HG03045 (cell line): ENCODE results near the gene CPNE2.
"Not testable (repeated sequence)": the region's sequence is repeated elsewhere in the genome, so short reads cannot be mapped to it uniquely, and the experiment has no call there.

Experiments
- ATAC-seq: cut with Tn5 transposase; IDR thresholded peaks from one replicate; pipeline ENCODE4 v1.9.1; 2021; ENCODE audit warnings: mild to moderate bottlenecking, moderate library complexity; ENCODE audit not compliant: unreplicated experiment

CPNE2 gene

DNA sequence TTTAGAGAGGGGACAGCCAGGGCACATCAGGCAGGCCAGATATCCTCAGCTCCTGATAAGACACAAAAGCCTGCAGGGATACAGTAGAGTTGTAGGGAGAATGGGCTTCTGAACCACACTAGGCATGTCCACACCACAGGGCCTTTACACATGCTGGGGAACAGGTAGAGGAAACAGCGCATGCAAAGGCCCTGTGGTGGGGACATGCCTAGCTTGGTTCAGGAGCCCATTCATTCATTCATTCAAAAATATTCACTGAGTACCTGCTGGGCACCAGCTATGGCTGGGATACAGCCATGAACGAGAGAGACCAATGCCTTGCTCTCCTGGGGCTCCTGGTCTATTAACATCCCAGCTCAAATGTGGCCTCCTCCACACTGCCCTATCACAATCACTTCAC is 4.4 kb downstream of the CPNE2 start:
- no peak for ATAC-seq

DNA sequence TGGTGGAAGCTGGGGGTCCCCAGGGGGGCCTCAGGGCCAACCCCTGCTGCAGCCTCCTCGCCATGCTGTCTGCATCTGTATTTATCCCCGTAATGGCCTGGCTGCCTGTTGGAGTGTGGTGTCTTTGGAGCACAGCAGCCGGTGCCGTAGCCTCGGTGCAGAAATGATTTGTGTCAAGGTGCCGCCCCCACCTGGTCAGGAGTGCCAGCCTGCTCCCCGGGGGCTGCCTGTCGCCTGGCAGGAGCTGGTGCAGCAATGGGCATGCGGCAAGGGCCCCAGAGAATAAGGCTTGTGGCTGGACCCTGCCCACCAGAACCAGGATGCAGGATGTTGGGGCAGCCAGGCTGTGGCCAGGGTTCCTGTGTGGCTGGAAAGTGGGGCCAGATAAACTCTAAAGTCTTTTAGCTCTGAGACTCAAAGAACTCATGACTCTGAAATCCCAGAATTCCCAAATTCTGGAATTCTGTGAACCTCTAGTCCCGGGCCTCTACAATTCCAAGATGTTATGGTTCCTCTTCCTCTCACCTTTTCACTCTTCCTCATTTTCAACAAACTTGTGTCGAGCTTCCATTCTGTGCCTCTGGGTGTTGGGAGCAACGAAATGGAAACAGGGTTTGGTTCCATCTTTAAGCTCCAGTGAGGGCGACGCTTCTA is 5.9 kb downstream of the CPNE2 start:
- no peak for ATAC-seq

DNA sequence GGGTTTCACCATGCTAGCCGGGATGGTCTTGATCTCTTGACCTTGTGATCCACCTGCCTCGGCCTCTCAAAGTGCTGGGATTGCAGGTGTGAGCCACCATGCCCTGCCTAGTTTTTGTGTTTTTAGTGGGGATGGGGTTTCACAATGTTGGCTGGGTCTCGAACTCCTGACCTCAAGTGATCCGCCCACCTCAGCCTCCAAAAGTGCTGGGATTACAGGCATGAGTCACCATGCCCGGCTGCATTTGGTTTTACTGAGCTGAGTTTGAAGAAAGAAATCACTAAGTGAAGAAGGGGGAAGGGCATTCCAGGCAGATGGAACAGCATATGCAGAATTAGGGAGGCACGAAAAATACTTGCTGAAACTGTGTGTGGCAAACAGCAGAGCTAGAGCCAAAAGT is 7.6 kb downstream of the CPNE2 start:
- ATAC-seq: not testable (repeated sequence)

DNA sequence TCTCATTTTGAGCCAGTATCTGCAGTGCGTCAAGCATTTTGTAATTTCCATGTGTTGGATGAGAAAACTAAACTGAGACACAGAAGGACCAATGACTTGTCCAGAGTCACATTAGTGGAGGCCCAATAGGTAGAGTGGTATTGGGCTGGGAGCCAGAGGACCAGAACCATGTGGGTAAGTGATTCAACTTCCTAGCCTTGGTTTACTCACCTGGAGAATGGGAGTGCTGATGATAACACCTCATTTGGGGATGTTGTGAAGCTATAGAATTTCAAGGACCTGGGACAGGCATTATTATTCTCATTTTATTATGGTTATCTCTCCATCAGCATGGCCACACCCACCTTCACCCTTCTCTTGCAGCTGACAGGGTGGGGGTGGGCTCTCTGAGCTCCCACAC is 8.1 kb downstream of the CPNE2 start:
- ATAC-seq: no peak

DNA sequence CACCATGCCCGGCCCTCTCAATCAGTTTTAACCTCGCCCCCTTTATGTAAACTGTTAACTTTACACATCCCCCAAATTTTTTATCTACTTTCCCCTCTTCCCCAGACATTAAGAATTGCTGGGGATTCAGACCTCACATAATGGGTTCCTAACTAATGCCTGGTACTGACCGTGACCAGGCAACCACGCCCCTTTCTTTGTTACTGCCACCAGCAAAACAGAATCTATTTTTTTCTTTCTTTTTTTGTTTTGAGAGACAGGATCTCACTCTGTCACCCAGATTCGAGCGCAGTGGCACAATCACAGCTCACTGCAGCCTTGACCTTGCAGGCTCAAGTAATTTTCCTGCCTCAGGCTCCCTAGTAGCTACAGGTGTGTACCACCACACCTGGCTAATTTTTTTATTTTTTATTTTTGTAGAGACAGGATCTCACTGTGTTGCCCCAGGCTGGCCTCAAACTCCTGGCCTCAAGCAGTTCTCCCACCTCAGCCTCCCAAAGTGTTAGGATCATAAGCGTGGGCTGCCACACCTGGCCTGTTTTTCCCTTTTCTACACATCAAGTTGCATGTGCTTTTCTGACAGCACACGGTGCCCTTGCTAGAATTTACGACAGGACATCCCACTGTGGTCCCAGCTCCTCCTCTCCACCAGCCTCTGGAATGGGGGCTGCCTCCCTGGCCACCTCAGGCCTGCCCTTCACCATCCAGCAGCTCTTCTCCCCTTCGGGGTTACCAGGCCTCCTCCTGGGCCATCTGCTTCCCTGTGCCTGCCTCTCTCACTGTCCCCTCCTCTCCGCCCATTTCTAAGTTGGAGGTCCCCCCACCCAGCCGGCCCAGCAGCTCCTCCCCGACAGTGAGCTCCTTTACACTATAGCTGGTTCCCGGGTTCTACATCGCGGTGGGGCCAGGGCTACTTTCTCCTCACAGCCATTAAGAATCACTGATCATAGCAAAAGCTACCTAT is 10.8 kb downstream of the CPNE2 start:
- no peak for ATAC-seq

DNA sequence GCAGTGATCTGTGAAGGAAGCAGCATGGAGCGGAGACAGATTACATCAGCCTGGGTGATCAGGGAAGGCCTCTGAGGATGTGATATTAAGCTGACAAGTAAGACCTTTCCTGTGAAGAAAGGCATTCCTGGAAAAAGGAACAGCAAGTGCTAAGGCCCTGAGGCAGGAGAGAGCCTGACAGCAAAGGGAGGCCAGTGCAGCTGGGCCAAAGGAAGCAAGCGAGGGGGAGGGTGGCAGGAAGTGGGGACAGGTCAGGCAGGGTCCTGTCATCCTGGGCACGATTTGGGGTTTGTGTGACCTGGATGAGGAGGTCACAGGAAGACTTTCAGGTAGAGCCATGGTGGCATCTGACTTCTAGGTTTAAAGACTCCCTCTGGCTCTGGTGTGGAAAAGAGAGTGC is 12.3 kb downstream of the CPNE2 start:
- ATAC-seq: no peak

DNA sequence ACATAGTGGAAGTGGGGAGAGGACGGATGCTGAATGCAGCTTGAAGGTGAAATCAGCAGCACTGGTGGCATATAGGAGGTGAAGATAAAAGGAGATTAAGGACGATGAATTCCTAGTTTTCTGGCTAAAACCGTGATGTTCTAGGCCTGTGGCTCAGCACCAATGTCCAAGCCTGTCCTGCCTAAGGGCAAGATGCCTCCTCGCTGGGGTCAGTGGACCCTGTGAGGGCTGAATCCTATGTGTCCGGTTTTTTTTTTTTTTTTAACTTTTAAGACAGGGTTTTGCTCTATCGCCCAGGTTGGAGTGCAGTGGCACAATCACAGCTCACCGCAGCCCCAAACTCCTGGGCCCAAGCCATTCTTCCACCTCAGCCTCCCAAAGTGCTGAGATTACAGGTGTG is 12.8 kb downstream of the CPNE2 start:
- ATAC-seq: no peak

DNA sequence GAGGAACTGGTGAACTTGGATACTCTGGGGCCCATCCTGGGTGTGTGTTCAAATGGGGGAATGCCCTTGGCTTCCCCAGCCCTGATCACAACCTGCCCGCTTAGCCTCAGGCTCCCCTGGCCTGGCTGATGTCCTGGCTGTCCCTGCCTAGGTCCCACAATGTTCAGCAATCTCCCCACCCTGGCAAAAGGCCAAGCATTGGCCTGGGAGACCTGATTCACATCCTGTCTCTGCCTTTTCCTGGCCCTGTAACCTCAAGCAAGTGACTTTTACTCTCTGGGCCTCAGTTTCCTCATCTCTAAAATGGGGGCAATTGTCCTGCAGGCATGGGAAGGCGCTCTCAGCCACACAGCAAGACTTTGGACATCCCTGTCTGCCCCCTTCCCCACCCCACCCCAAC is 14.4 kb downstream of the CPNE2 start:
- ATAC-seq: no peak

DNA sequence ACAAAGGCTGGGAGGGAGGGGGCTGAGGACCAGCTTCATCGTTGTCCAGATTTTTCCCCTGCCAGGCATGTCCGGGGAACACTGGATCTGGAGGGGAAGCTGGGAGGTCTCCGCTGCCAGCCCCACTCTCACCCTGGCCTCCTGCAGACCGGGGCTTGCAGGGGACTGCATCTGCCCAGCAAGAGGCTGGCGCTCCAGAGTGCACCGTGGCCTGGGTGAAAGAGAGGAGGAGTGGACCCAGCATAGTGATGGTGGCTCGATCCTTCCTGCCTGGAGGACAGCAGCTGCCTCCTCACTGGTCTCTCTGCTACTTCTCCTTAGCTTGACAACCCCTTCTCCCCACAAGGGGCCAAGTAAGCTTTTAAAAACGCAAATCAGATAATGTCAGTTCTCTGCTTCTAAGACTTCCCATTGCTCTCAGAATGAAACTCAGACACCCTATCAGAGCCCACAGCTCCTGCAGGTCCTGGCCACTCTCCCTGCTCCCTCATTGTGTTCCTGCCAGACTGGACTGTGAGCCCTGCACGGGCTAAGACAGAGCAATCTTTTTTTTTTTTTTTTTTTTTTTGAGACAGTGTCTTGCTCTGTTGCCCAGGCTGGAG is 15.0 kb downstream of the CPNE2 start:
- no peak for ATAC-seq

DNA sequence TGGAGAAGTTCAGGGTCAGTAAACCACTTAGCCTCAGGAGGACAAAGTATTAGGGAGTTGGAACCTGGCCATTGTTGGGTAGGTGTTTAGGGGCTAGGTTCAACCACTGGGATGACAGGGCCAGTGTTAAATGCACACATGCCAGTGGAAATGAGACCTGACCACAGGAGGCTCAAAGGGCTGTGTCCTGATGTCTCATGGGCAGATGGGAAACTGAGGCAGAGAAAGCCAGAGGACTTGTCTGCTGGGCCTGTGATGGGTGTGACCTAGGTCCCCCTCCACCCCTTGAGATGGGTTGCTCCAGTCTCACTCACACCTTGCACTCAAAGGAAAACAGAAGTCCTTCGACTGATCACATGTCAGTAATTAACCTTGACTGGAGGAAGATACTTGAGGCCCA is 16.0 kb downstream of the CPNE2 start:
- ATAC-seq: no peak

DNA sequence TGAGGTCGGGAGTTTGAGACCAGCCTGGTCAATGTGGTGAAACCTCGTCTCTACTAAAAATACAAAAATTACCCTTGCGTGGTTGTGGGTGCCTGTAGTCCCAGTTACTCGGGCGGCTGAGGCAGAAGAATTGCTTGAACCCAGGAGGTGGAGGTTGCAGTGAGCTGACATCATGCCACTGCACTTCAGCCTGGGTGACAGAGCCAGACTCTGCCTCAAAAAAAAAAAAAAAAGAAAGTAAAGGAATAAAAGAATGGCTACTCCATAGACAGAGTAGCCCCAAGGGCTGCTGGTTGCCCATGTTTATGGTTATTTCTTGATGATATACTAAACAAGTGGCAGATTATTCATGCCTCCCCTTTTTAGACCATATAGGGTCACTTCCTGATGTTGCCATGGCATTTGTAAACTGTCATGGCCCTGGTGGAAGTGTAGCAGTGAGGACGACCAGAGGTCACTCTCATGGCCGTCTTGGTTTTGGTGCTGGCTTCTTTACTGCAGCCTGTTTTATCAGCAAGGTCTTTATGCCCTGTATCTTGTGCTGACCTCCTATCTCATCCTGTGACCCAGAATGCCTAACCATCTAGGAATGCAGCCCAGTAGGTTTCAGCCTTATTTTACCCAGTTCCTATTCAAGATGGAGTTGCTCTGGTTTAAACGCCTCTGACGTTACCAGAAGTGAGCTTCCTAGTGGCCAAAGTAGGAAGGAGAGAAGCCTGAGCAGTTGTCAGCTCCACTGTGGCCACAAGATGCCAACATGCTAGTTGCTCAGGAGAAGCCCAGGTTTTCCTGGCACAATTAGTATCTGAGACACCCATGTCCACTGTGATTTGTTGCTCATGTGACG is 17.1 kb downstream of the CPNE2 start:
- ATAC-seq: not testable (repeated sequence)

DNA sequence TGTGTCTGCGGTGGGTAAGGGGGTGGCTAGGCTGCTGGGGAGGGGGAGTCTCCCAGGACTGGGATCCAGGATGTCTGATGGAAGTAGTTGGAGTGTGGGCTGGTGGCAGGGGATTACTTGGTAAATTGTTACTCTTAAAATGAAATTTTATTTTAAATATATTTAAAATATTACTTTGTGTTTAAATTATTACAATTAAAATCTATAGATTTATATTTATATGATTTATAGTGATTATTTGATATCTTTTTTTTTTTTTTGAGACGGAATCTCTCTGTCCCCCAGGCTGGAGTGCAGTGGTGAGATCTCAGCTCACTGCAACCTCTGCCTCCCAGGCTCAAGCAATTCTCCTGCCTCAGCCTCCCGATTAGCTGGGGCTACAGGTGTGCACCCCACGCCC is 18.6 kb downstream of the CPNE2 start:
- ATAC-seq: no peak

DNA sequence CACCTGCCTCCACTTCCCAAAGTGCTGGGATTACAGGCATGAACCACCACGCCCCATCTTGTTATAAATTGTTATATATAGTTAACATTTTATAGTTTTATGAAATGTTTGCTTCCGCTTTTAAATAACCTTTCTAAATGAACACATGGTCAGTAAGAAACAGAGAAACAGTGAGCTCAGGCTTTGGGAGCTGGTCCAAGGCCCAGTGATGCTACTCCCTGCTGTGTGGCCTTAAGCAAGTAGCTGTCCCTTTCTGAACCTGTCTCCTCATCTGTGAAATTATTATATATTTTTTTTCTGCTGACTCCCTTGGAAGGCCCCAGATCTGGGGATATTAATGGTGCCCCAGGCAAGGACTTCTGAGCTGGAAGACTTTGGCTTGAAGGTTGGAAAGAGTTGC is 19.0 kb downstream of the CPNE2 start:
- ATAC-seq: no peak

DNA sequence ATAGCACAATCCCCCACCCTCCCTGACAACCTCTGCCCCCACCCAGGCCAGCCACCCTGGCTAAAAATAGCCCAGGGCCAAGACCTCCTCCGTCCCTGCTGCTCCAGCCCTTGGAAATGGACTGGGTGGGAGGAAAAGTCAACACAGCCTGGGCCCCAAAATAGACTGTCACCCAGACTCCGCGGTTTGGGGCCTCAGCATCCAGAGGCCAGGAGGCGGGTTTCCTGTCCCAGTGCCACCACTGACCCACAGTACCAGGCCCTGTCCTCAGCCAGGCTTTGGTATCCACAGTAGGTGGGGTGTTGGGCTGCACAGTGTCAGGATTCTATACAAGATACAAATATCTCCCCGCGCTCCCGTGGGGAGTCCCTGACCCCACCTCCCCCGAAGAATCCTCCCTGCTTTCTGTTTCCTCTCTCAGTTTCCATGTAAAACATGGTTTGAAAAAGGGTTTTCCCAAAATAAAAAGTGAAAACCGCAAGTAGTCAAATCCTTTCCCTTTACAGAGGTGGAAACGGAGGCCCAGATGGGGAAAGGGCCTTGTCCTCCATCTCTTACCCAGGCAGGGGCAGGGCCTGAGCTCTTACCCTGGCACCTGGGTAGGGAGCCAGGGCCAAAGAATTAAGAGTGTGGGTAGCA is 20.1 kb downstream of the CPNE2 start:
- no peak for ATAC-seq

DNA sequence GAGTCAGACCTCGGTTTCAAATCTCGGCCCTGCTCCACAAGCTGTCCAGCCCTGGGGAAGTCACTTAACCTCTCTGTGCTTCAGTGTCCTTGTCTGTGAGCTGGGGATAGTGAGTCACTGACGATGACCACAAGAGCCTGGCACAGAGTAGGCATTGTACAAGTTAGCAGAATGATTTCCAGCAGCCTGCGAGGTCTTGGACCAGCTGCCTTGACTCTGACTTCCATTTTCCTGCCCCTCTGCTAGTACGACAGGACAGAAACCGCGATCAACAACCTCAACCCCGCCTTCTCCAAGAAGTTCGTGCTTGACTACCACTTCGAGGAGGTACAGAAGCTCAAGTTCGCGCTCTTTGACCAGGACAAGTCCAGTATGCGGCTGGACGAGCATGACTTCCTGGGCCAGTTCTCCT is 20.7 kb downstream of the CPNE2 start:
- no peak for ATAC-seq

DNA sequence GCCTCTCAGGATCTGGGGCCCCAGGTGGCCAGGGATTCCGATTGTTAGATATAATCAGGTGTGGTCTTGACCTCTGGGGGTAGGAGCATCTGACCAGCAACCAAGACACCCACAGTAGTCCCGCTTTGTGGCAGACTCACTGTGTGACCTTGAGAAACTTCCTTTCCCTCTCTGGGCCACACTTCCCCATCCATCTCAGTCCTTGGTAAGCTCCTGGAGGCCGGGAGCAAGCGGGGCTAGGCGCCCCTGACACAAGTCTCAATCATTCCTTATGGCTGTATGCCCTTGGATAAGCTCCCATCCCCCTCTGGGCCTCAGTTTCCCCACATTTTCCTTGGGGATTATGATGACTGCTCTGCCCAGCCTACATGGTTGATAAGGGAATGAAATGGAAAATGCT is 21.3 kb downstream of the CPNE2 start:
- ATAC-seq: no peak

DNA sequence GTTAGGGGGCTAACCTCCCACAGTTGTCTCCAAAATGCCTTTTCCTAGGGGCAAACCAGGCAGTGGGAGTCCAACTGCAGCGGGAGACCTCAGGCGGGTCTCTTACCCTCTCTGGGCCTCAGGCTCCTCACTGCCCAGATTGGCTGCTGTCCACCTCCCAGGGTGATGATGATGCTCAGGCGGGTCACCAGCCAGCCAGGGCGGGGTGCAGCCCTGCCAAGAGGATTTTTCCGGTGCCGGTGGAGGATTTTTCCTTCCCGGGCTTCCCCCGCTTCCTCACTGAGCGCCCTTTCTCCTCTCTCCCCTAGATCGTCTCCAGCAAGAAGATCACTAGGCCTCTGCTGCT is 22.8 kb downstream of the CPNE2 start:
- no peak for ATAC-seq

DNA sequence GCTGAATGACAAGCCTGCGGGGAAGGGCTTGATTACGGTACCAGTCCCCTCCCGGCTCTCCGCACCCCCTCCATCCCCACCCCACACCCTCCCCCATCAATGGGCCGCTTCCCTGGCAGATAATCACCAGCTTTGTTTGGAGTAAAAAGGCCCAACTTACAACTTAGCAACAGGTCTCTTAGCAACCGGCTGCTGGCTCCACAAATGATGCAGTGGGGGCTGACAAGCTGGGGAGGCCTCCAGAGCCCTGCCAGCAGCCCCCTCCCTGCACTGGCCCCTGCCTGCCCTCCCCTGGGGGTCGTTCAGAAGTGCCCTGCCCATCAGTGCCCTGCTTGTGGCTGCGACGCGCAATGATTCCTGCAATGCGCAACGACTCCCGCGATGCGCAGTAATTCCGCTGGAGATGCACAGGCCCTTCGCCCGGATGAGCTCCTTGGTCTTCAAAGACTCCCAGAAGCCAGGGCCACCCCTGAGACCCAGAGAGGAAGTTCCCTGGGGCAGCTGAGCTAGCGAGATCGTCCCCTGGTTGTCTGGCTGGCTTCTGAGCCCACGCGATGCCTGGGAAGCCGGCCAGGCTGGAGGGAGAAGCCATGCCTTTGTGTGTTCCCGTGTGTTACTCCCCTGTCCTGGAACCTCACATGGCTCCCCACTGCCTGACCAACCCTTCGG is 23.3 kb downstream of the CPNE2 start:
- no peak for ATAC-seq

DNA sequence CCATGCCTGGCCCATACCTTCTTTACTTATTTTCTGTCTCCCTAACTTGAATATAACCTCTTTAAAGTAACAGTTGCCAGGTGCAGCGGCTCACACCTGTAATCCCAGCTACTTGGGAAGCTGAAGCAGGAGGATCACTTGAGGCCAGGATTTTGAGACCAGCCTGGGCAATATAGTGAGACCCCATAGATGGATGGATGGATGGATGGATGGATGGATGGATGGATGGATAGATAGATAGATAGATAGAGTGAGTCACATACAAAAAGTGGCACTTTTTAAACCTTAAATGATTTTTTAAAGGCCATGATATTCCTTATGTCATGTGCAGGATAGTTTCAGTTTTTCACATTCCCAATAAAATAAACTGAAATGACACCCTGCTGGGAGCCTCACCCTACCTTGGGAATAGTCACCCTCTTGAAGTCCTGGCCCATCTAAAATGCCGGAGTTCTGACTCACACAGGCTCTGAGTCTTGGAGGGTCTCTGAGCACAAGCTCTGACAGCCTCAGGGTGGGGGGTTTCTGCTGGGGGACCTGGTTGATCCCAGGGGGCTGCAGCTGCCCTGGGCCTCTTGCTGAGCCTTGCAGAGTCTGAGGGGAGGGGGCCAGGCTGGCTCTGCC is 26.2 kb downstream of the CPNE2 start:
- ATAC-seq: no peak
